Neural progenitor cell (in vitro differentiated cells): ENCODE data around the gene NOXA1. TPM values are rescaled to one million over a fixed set of nuclear protein-coding genes. Genes with fewer than 3 reads are reported as not detected.

Source experiments
- DNase-seq: peaks from one replicate; pipeline ENCODE4 v3.0.0-alpha.2; 2016; ENCODE audit warnings: low spot score
- H2AFZ ChIP-seq: fragments of 200-600 bp; sonication (generic); replicated peaks from 2 replicates; pipeline ENCODE4 v1.6.1; 2016; ENCODE audit warnings: antibody characterized with exemption
- H3F3A ChIP-seq: fragments of 200-600 bp; sonication (generic); 2 replicates; pipeline ENCODE4 v1.6.1; 2016; ENCODE audit warnings: antibody characterized with exemption, low read depth
- H3K27ac ChIP-seq: fragments of 200-600 bp; sonication (generic); 2 replicates; pipeline ENCODE4 v1.5.1; 2016; ENCODE audit warnings: mild to moderate bottlenecking
- H3K27me3 ChIP-seq: fragments of 200-600 bp; sonication (generic); 2 replicates; pipeline ENCODE4 v1.6.1; 2016; ENCODE audit warnings: mild to moderate bottlenecking, moderate library complexity
- H3K36me3 ChIP-seq: fragments of 200-600 bp; sonication (generic); 2 replicates; pipeline ENCODE4 v1.5.1; 2016
- H3K4me1 ChIP-seq: fragments of 200-600 bp; sonication (generic); 2 replicates; pipeline ENCODE4 v1.6.1; 2016; ENCODE audit warnings: mixed run types
- H3K4me2 ChIP-seq: fragments of 200-600 bp; sonication (generic); 2 replicates; pipeline ENCODE4 v1.6.1; 2016
- H3K4me3 ChIP-seq: fragments of 200-600 bp; sonication (generic); 2 replicates; pipeline ENCODE4 v1.5.1; 2016
- H3K79me2 ChIP-seq: fragments of 200-600 bp; sonication (generic); 2 replicates; pipeline ENCODE4 v1.6.1; 2016; ENCODE audit warnings: low read depth
- H3K9ac ChIP-seq: fragments of 200-600 bp; sonication (generic); 2 replicates; pipeline ENCODE4 v1.6.1; 2016
- H3K9me3 ChIP-seq: fragments of 200-600 bp; sonication (generic); 2 replicates; pipeline ENCODE4 v1.5.1; 2016; ENCODE audit warnings: low read depth
- H4K20me1 ChIP-seq: fragments of 200-600 bp; sonication (generic); 2 replicates; pipeline ENCODE4 v1.6.1; 2016; ENCODE audit warnings: low read depth
- H3K27ac Mint-ChIP-seq: 3 replicates; pipeline ENCODE4 v1.8.0; 2021; ENCODE audit warnings: mixed read lengths
- H3K27me3 Mint-ChIP-seq: 2 replicates; pipeline ENCODE4 v1.8.0; 2022; ENCODE audit warnings: low read depth, mild to moderate bottlenecking, inconsistent platforms, moderate library complexity, mixed read lengths; ENCODE audit not compliant: insufficient read depth
- H3K36me3 Mint-ChIP-seq: 3 replicates; pipeline ENCODE4 v1.8.0; 2021; ENCODE audit warnings: mixed read lengths
- H3K4me1 Mint-ChIP-seq: 3 replicates; pipeline ENCODE4 v1.8.0; 2021; ENCODE audit warnings: mixed read lengths
- H3K4me3 Mint-ChIP-seq: 3 replicates; pipeline ENCODE4 v1.8.0; 2021; ENCODE audit warnings: mild to moderate bottlenecking, moderate library complexity, mixed read lengths
- H3K9me3 Mint-ChIP-seq: 3 replicates; pipeline ENCODE4 v1.8.0; 2020; ENCODE audit warnings: mixed read lengths
- EZH2 ChIP-seq: fragments of 200-600 bp; sonication (generic); IDR thresholded peaks from 2 replicates; pipeline ENCODE4 v1.6.1; 2017; ENCODE audit warnings: antibody characterized with exemption, mild to moderate bottlenecking, moderate library complexity
- EZH2phosphoT487 ChIP-seq: fragments of 200-600 bp; sonication (generic); IDR thresholded peaks from 2 replicates; pipeline ENCODE4 v1.6.1; 2017; ENCODE audit warnings: antibody characterized with exemption
- total RNA-seq: library from RNA; depleted of rRNA; stranded (reverse); fragments of >200 nt; gene quantifications from 2 replicates; pipeline ENCODE4 v1.2.3, GENCODE V29; 2015; ENCODE audit warnings: low replicate concordance
- TF ChIP-seq, protein P1 (sequence below): fragments of 200-600 bp; sonication (generic); IDR thresholded peaks from 2 replicates; pipeline ENCODE4 v1.5.1; 2017; ENCODE audit warnings: antibody characterized with exemption, mild to moderate bottlenecking

Gene NOXA1
- total RNA-seq, 1 donor from 2014 or later = 0.39 TPM

GRCh38 chr9:137412431-137412830, 10.8 kb upstream of the NOXA1 start:
- Mint-ChIP-seq H3K9me3 (no peaks in the 10 kb centered on the region), H3K36me3 (no peaks in the 10 kb centered on the region)

DNA sequence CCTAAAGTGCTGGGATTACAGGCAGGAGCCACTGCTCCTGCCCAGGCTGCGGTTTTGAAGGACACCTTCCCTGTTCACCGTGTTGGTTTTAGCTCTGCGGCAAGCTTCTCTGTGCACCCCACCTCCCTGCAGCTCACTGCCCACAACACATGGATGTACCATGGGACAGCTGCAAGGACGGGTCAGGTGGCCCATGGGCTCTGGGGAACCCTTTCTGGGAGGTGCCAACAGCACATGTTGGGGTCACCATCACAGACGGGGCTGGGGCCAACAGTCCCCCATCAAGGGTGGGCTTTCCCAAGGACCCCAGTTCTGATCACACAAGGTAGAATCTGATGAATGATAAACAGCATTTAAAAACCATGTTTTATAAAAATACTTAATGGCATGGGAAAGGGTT, 7.7 kb upstream of the NOXA1 start:
- Mint-ChIP-seq H3K36me3 (no peaks in the 10 kb centered on the region), H3K4me3 (no peak overlapping the region), H3K27ac (no peak overlapping the region), H3K9me3 (no peaks in the 10 kb centered on the region), H3K4me1 (peaks cover 2% of the 10 kb centered on the region), H3K27me3 (no peaks in the 10 kb centered on the region)
- DNase-seq = no peak
- H3K4me1 ChIP-seq = peaks cover 6% of the 10 kb centered on the region
- no peak overlapping the region for H3K4me2 ChIP-seq
- H3K27me3 ChIP-seq = no peaks in the 10 kb centered on the region
- no peak overlapping the region for H3K4me3 ChIP-seq
- H3K79me2 ChIP-seq = peaks cover 21% of the 10 kb centered on the region
- no peaks in the 10 kb centered on the region for H3F3A ChIP-seq
- no peaks in the 10 kb centered on the region for H3K9me3 ChIP-seq
- H3K27ac ChIP-seq = no peak overlapping the region
- no peak for TF ChIP-seq EZH2phosphoT487
- no peak for TF ChIP-seq EZH2
- TF ChIP-seq, protein P1, sequence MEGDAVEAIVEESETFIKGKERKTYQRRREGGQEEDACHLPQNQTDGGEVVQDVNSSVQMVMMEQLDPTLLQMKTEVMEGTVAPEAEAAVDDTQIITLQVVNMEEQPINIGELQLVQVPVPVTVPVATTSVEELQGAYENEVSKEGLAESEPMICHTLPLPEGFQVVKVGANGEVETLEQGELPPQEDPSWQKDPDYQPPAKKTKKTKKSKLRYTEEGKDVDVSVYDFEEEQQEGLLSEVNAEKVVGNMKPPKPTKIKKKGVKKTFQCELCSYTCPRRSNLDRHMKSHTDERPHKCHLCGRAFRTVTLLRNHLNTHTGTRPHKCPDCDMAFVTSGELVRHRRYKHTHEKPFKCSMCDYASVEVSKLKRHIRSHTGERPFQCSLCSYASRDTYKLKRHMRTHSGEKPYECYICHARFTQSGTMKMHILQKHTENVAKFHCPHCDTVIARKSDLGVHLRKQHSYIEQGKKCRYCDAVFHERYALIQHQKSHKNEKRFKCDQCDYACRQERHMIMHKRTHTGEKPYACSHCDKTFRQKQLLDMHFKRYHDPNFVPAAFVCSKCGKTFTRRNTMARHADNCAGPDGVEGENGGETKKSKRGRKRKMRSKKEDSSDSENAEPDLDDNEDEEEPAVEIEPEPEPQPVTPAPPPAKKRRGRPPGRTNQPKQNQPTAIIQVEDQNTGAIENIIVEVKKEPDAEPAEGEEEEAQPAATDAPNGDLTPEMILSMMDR = no peak
- H4K20me1 ChIP-seq = no peaks in the 10 kb centered on the region
- no peak overlapping the region for H3K9ac ChIP-seq
- no peak overlapping the region for H2AFZ ChIP-seq
- H3K36me3 ChIP-seq = no peaks in the 10 kb centered on the region

More at GRCh38 chr9:137412431-137412830, 10.8 kb upstream of the NOXA1 start:
- no peak overlapping the region for H3K27ac ChIP-seq
- Mint-ChIP-seq H3K4me3 (no peak overlapping the region), H3K27ac (no peak overlapping the region), H3K4me1 (peaks cover 5% of the 10 kb centered on the region), H3K27me3 (peaks cover 2% of the 10 kb centered on the region)
- no peak overlapping the region for H3K4me3 ChIP-seq
- H3K9ac ChIP-seq = no peak overlapping the region
- DNase-seq = no peak
- H4K20me1 ChIP-seq = peaks cover 11% of the 10 kb centered on the region
- no peak overlapping the region for H2AFZ ChIP-seq
- no peaks in the 10 kb centered on the region for H3F3A ChIP-seq
- no peaks in the 10 kb centered on the region for H3K79me2 ChIP-seq
- no peaks in the 10 kb centered on the region for H3K36me3 ChIP-seq
- H3K4me2 ChIP-seq = no peak overlapping the region
- no peak for TF ChIP-seq EZH2phosphoT487
- H3K27me3 ChIP-seq = no peaks in the 10 kb centered on the region
- H3K4me1 ChIP-seq = peaks cover 6% of the 10 kb centered on the region
- H3K9me3 ChIP-seq = no peaks in the 10 kb centered on the region

- peaks cover 2% of the 10 kb centered on the region for H3K4me1 Mint-ChIP-seq
Measured at GRCh38 chr9:137416006-137416562, 7.1 kb upstream of the NOXA1 start.

More at GRCh38 chr9:137416006-137416562, 7.1 kb upstream of the NOXA1 start:
- DNase-seq = no peak
- no peaks in the 10 kb centered on the region for H3K9me3 ChIP-seq
- TF ChIP-seq EZH2phosphoT487 (no peak), EZH2 (no peak)
- TF ChIP-seq, protein P1 = no peak
- no peaks in the 10 kb centered on the region for H3K9me3 Mint-ChIP-seq
- H3K9ac ChIP-seq = no peak overlapping the region
- no peak overlapping the region for H3K4me3 Mint-ChIP-seq
- H2AFZ ChIP-seq = no peak overlapping the region
- H4K20me1 ChIP-seq = no peaks in the 10 kb centered on the region
- no peak overlapping the region for H3K4me3 ChIP-seq
- no peak overlapping the region for H3K4me2 ChIP-seq
- H3K4me1 ChIP-seq = peaks cover 6% of the 10 kb centered on the region
- no peaks in the 10 kb centered on the region for H3K27me3 Mint-ChIP-seq
- H3K79me2 ChIP-seq = peaks cover 26% of the 10 kb centered on the region
- H3K27me3 ChIP-seq = no peaks in the 10 kb centered on the region
- H3F3A ChIP-seq = no peaks in the 10 kb centered on the region
- H3K27ac ChIP-seq = no peak overlapping the region
- H3K36me3 Mint-ChIP-seq = no peaks in the 10 kb centered on the region
- no peaks in the 10 kb centered on the region for H3K36me3 ChIP-seq
- H3K27ac Mint-ChIP-seq = no peak overlapping the region
